ENCODE results near the gene PRPH2. TPM values are rescaled to one million over a fixed set of nuclear protein-coding genes. Genes with fewer than 3 reads are reported as not detected.

Gene PRPH2
- total and polyA plus RNA-seq, 2 donors (not counting 3 experiments of a cell fraction or from before 2014, with no cell fraction given): 0.40 to 0.46 TPM

- dilution Hi-C loops (cut with MboI; ENCODE audit: extremely low pct_ligation_motif_present, low sequenced_read_pairs): no loop called here
- H3K9me1 ChIP-seq (replicated peaks; ENCODE audit: control insufficient read depth, extremely low read depth, insufficient read depth, low read length): no peaks in the 10 kb centered on the region
- peaks cover 8% of the 10 kb centered on the region for H3K4me1 ChIP-seq (ENCODE audit: control insufficient read depth, extremely low read depth, insufficient read depth, low read length)
- FAIRE-seq (no peak), DNase-seq (ENCODE audit: low read depth, low spot score) (no peak)
- no peaks in the 10 kb centered on the region for H4K20me1 ChIP-seq (replicated peaks; ENCODE audit: control insufficient read depth, extremely low read depth, insufficient read depth, low read length)
- CTCF ChIA-PET: interaction anchor here (1.0 to 2.2 kb wide), 3 partner anchors 10 to 49 kb away, joined by 3 to 10 read pairs (median 3); no protein-coding TSS in a partner anchor
- H3K36me3 ChIP-seq (ENCODE audit: control insufficient read depth in 2 of 2, extremely low read depth in 1 of 2, insufficient read depth in 2 of 2, low read length in 2 of 2): no peaks in the 10 kb centered on the region
- no peak overlapping the region for H3K4me2 ChIP-seq (ENCODE audit: insufficient read depth, low read length)
- no peak overlapping the region for H3K4me3 ChIP-seq (replicated peaks in 1 of 3; ENCODE audit: insufficient read depth in 1 of 3, low read depth in 1 of 3, low read length in 3 of 3)
- H3K9me3 ChIP-seq (replicated peaks; ENCODE audit: control insufficient read depth, insufficient read depth, low read length): peaks cover 2% of the 10 kb centered on the region
- H3K9ac ChIP-seq (replicated peaks; ENCODE audit: extremely low read depth, insufficient read depth, low read length): no peak overlapping the region
- POLR2A ChIA-PET: no interaction called here
- H2AFZ ChIP-seq (ENCODE audit: low read depth, low read length): no peak overlapping the region
- H3K79me2 ChIP-seq (ENCODE audit: control insufficient read depth, insufficient read depth, low read length): no peaks in the 10 kb centered on the region
- intact Hi-C loops (cut with micrococcal nuclease): no loop called here
- H3K27ac ChIP-seq (ENCODE audit: insufficient read depth, low read depth, low read length): no peak overlapping the region
- no TSS peak for BruUV-seq (replicated peaks)
- H3K27me3 ChIP-seq (ENCODE audit: control insufficient read depth in 2 of 2, insufficient read depth in 2 of 2, low read length in 2 of 2): no peaks in the 10 kb centered on the region
- TF ChIP-seq POLR2AphosphoS5 (IDR thresholded peaks at IDR 0.05; ENCODE audit: insufficient read depth, low read depth, low read length) (no peak), MYC (IDR thresholded peaks at IDR 0.05; ENCODE audit: low read depth, low read length) (no peak), CTCF (IDR thresholded peaks at IDR 0.05; ENCODE audit: extremely low read depth in 1 of 2, insufficient read depth in 1 of 2, low read depth in 1 of 2, low read length in 2 of 2) (no peak), FOS (IDR thresholded peaks at IDR 0.05; ENCODE audit: borderline replicate concordance, insufficient read depth, low read length) (no peak), JUN (IDR thresholded peaks at IDR 0.05; ENCODE audit: borderline replicate concordance, insufficient read depth, insufficient read length, low read depth) (no peak), GATA2 (IDR thresholded peaks at IDR 0.05; ENCODE audit: insufficient read depth, insufficient read length, low read depth, low read length) (no peak), POLR2A (IDR thresholded peaks at IDR 0.05; ENCODE audit: low read depth, low read length) (no peak), EZH2 (IDR thresholded peaks at IDR 0.05; ENCODE audit: borderline replicate concordance, low read depth, low read length, severe bottlenecking) (no peak), MAX (IDR thresholded peaks at IDR 0.05; ENCODE audit: insufficient read depth, insufficient read length) (no peak)
These were observed 6.5 kb downstream of the PRPH2 start for GRCh38 chr6:42715871-42716270.

Data from endothelial cell of umbilical vein (primary cell).